Activated CD8-positive, alpha-beta memory T cell treated with anti-CD3 and anti-CD28 coated beads for 4 hours (primary cell): ENCODE results near the gene LRRC51.
"Not testable (repeated sequence)": the region's sequence is repeated elsewhere in the genome, so short reads cannot be mapped to it uniquely, and the experiment has no call there.

Experiments used
- DNase-seq, 2 donors: peaks; one replicate each; pipeline ENCODE4 v3.0.0-alpha.2; 2020; ENCODE audit warnings: low read depth in 2 of 2

Gene LRRC51

GRCh38 chr11:72140661-72141060 is 60.0 kb downstream of the LRRC51 start:
- DNase-seq = no peak

DNA sequence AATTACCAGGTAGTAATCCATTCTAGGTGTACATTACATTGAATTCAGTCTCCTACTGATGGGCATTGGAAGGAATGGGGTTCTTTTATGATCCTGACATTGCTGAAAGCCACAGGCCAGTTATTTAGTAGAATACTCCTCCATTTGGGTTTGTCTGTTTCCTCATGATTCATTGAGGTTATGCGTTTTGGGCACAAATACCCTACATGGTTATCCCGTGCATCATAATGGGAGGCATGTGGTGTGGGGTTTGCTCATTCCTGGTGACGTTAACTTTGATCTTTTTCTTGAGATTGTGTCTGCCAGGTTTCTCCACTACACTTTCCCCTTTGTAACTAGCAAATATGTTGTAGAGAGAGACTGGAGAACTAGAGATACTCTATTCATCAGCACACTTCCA is 60.4 kb downstream of the LRRC51 start:
- no peak for DNase-seq

DNA sequence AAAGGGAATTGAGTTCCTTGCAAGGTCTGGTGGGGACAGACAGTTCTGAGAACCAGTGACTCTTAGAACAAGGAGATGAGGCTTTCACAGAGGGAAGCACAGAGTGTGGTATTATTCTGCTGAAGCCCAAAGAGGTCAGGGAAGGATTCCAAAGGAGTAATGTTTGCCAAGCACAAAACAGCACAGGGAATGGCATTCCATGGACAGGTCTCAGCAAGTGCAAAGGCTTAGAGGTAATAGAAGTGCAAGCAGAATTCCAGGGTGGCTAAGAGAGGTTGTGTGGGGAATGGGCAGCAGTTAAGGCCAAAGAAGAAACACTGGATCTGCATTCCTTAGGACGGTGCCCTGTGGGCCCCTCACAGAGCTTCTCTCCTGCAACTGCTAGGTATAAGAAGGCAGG is 61.4 kb downstream of the LRRC51 start:
- DNase-seq = not testable (repeated sequence)

DNA sequence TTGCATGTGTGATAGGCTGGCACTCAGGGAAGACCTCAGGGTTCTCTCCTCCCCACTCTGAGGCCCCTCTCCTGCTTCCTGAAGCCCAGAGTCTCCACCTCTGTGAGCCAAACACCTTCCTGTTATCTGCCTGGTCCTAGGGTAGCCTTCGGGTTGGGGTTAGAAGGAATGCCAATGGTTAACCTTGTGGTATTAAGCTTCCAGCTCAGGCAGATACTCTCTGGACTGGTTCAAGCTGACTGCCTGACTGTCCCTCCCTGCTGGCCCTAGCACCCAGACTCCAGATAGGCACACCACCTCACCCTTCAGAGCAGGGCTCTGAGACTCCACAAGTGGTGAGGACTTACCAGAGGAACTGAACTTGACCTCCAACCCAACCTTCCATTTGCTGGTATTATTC is 61.9 kb downstream of the LRRC51 start:
- DNase-seq = not testable (repeated sequence)

GRCh38 chr11:72144807-72145565 is 64.3 kb downstream of the LRRC51 start:
- DNase-seq = no peak
